ENCODE results near the gene ZDHHC4. TPM values are rescaled to one million over a fixed set of nuclear protein-coding genes. Genes with fewer than 3 reads are reported as not detected.

Gene ZDHHC4
- total and polyA plus RNA-seq, 2 of the 8 experiments (the other 6 are each of a cell fraction or from before 2014, with no cell fraction given) = 50.2 to 171 TPM

DNA sequence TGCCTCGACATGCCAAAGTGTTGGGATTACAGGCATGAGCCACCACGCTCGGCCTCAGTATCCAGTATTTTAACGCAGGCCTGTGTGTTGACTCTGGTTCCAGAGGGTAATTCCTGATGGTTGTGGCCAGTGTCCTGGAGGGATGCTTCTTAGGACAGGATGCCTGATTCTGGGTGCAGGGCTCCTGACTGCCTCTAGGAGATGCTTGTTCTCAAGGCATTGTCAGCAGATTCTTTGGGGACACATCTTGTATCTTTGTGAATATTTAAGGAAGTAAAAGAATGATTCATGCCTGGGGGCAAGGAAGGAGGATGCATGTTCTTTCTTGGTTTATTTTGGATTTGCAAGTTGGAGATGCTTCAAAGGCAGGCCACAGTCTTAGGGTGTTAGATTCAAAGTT, 2.2 kb downstream of the ZDHHC4 start:
- H2BK20ac ChIP-seq (ENCODE audit: low read length) = no peak overlapping the region
- H4K5ac ChIP-seq (ENCODE audit: insufficient read length, low read depth, low read length) = no peak overlapping the region
- no peak overlapping the region for H2BK5ac ChIP-seq (ENCODE audit: low read depth, low read length)
- H3K79me1 ChIP-seq (ENCODE audit: low read depth, low read length) = no peaks in the 10 kb centered on the region
- no peak overlapping the region for H3K4me2 ChIP-seq (ENCODE audit: insufficient read depth in 1 of 2, low read depth in 2 of 2, low read length in 2 of 2)
- no peak overlapping the region for H2AK5ac ChIP-seq (ENCODE audit: low read depth, low read length)
- H3K27ac ChIP-seq (ENCODE audit: low read depth, low read length) = no peak overlapping the region
- no peak overlapping the region for H3K14ac ChIP-seq (ENCODE audit: insufficient read length)
- H3K9me3 ChIP-seq (ENCODE audit: insufficient read depth in 2 of 2, low read depth in 1 of 2, low read length in 1 of 2) = no peaks in the 10 kb centered on the region
- no peak overlapping the region for H3K56ac ChIP-seq (replicated peaks; ENCODE audit: insufficient read length, low read depth, low read length)
- no peak overlapping the region for H2BK12ac ChIP-seq (ENCODE audit: low read depth, low read length)
- no peaks in the 10 kb centered on the region for H4K20me1 ChIP-seq (replicated peaks in 1 of 2; ENCODE audit: control insufficient read depth in 1 of 2, insufficient read depth in 2 of 2, low read length in 2 of 2)
- 91% methylated on average over 4 of the region's 4 CpGs; no CpG with 5 or more reads in 1 of the 2 experiments for WGBS, 2 experiments (ENCODE audit: extremely low coverage in 1 of 2, insufficient coverage in 1 of 2, insufficient read length in 1 of 2, insufficient replicate concordance in 2 of 2, low coverage in 1 of 2, low lambda C conversion rate in 2 of 2, missing lambda C conversion rate in 1 of 2)
- no peak for DNase-seq (ENCODE audit: low read depth in 1 of 2, low spot score in 2 of 2)
- CTCF ChIA-PET (ENCODE audit: partially characterized antibody) = interaction anchor here (0.9 to 2.7 kb wide), 7 partner anchors 12 to 278 kb away, joined by 3 to 9 read pairs (median 3); no protein-coding TSS in a partner anchor
- no peak overlapping the region for H4K91ac ChIP-seq (replicated peaks; ENCODE audit: insufficient read length, low read length)
- FAIRE-seq = no peak
- TF ChIP-seq SP2 (IDR thresholded peaks at IDR 0.05; ENCODE audit: low read length) = no peak
- TF ChIP-seq, protein P1, sequence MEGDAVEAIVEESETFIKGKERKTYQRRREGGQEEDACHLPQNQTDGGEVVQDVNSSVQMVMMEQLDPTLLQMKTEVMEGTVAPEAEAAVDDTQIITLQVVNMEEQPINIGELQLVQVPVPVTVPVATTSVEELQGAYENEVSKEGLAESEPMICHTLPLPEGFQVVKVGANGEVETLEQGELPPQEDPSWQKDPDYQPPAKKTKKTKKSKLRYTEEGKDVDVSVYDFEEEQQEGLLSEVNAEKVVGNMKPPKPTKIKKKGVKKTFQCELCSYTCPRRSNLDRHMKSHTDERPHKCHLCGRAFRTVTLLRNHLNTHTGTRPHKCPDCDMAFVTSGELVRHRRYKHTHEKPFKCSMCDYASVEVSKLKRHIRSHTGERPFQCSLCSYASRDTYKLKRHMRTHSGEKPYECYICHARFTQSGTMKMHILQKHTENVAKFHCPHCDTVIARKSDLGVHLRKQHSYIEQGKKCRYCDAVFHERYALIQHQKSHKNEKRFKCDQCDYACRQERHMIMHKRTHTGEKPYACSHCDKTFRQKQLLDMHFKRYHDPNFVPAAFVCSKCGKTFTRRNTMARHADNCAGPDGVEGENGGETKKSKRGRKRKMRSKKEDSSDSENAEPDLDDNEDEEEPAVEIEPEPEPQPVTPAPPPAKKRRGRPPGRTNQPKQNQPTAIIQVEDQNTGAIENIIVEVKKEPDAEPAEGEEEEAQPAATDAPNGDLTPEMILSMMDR (IDR thresholded peaks at IDR 0.05; ENCODE audit: control extremely low read depth in 1 of 3, insufficient read depth in 1 of 3, low read depth in 1 of 3, low read length in 3 of 3) = peak; percentile 12 to 41 (median 23); a peak in 3 of 4 replicates
- H3K4ac ChIP-seq (replicated peaks; ENCODE audit: insufficient read length, low read depth, low read length) = no peak overlapping the region
- no peak overlapping the region for H4K8ac ChIP-seq (ENCODE audit: extremely low read depth, insufficient read depth, low read length)
- H3K9ac ChIP-seq (replicated peaks in 1 of 4; ENCODE audit: extremely low read depth in 1 of 4, low read depth in 3 of 4, low read length in 3 of 4) = no peak overlapping the region
- no peak overlapping the region for H3K18ac ChIP-seq (ENCODE audit: extremely low read depth, low read length)
- H2AFZ ChIP-seq (ENCODE audit: low read length) = no peak overlapping the region
- no peaks in the 10 kb centered on the region; the same call in 1 of the 2 replicates for H3K23me2 ChIP-seq (ENCODE audit: low read depth, low read length)
- H3K23ac ChIP-seq (ENCODE audit: insufficient read length) = no peak overlapping the region
- POLR2A ChIA-PET (ENCODE audit: partially characterized antibody) = no interaction called here
- H3K4me3 ChIP-seq (ENCODE audit: extremely low read depth in 1 of 4, insufficient read depth in 2 of 4, low read depth in 3 of 4, low read length in 4 of 4) = no peak overlapping the region
- H2BK120ac ChIP-seq (replicated peaks; ENCODE audit: low read depth, low read length) = no peak overlapping the region
- H3K27me3 ChIP-seq (replicated peaks in 1 of 4; ENCODE audit: control insufficient read depth in 3 of 4, extremely low read depth in 1 of 4, insufficient read depth in 3 of 4, low read length in 3 of 4) = no peaks in the 10 kb centered on the region
- H3K79me2 ChIP-seq (ENCODE audit: control insufficient read depth in 1 of 2, insufficient read depth in 2 of 2, low read length in 2 of 2) = no peaks in the 10 kb centered on the region
- no peaks in the 10 kb centered on the region for H3K4me1 ChIP-seq (replicated peaks in 1 of 4; ENCODE audit: control insufficient read depth in 3 of 4, insufficient read depth in 4 of 4, low read length in 3 of 4)
- no peak overlapping the region for H2BK15ac ChIP-seq (ENCODE audit: low read length)
- peaks cover 12 to 42% (median 28%) of the 10 kb centered on the region in 4 experiments; a peak in 7 of 8 replicates for H3K36me3 ChIP-seq (ENCODE audit: control insufficient read depth in 2 of 4, insufficient read depth in 4 of 4, low read length in 3 of 4)

All from H1 (cell line).